Stimulated activated CD4-positive, alpha-beta T cell treated with anti-CD3 and anti-CD28 coated beads, Interleukin-2, amount 100 ng/mL, for 24 hours (primary cell): ENCODE results near the gene CSMD2.

Experiments
- DNase-seq, 2 donors: peaks; one replicate each; pipeline ENCODE4 v3.0.0-alpha.2; 2020

CSMD2 gene

DNA sequence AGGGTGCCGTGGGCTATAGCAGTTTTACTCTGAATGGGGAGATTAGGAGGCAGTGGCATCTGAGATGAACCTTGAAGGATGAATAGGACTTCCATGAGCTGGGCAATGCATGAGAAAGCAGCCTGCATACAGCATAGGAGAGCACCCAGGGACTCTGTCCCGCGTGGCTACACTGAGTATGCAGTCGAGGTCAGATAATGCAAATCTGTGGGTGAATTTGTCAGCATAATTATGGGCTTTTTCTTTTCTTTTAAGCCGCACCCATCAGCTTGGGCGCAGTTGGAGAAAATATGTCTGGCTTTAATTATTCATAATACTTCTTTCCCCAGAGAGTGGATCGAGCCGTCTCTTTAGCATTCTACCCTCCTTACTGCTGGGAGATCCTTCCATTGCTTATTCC lies 504.1 kb downstream of the CSMD2 start:
- no peak for DNase-seq

- no peak for DNase-seq
These were observed 504.8 kb downstream of the CSMD2 start for GRCh38 chr1:33660244-33660643.

DNA sequence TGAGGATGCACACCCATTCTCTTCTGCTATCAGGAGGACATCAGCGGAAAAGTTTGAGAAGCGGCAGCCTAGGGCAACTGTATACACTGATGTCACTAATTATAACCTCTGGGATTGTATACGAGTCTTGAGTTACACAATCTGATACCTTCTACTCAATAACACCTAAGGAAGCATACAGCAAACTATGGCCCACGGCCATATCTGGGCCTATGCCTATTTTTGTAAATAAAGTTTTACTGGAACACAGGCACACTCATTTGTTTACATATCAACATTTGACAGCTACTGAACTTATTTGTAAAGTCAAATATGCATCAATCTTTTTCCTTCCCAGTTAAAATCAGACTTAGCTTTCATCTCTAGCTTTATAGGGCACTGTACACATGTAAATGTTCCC lies 505.4 kb downstream of the CSMD2 start:
- no peak for DNase-seq

DNA sequence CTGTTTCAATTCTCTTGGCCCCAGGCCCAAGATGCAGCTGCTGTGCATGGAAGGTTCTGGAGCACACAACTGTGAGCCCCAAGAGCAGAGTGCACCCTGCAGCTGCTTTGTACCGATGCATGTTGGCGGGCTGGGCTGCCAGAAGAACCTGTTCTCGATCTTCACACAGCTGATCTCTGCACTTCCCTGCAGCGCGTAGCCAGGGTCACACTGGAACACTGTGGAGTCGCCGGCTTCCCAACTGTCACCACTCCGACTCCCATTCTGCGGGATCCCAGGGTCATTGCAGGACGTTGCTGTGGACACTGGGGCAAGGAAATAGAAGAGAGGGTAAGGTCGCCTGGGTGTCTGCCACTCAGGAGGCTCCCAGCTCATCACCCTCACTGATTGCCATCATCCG lies 507.2 kb downstream of the CSMD2 start:
- no peak for DNase-seq

DNA sequence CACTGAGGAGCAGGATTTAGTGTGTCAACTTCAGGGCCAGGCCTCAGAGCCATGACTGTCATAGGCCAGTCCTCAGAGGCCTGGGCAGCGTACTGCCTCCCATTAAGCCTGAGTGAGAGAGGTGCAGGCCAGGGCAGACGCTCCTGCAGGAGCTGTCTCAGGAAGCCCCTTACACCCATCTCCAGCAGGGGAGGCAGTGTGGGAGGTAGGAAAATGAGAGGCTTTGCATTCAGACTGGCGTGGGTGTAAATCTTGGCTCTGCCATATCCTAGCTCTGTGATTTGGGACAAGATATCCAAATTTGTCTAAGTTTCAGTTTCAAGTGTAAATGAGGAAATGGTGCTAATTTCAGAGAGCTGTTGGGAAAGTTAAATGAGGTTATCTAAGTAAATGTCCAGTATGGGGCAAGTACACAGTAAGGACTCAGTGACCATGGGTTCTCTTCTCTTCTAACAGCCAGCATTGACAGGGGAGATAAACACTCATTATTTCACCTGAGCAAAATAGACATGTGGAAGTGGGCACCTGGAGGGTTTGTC lies 508.5 kb downstream of the CSMD2 start:
- no peak for DNase-seq

GRCh38 chr1:33655496-33655895 lies 509.5 kb downstream of the CSMD2 start:
- no peak for DNase-seq

DNA sequence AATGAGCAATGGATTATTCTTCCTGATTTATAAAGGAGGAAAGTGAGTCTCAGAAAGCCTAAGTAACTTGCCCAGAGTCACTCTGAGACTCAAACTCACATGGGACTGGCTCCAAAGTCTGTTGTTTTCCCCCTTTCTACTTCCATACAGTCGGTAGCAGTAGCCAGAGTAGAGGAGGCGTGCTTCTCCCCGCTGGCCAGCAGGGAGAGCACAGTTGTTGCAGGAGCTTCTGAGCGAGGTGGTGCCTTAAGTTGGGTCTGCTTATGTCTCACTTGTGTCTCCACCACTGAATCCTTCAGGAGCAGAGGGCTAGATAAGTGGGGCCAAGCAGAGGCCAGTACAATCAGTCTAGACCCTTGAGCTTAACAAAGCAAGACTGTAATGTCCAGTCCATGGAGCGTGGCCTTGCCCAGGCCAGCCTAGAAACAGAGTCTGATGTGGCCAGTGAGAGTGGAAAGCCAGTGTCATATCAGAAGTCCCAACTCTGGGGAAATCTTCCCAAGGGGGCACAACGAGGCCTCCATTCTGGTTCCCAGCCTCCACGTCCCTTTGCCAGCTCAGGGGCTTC lies 510.7 kb downstream of the CSMD2 start:
- DNase-seq = no peak

DNA sequence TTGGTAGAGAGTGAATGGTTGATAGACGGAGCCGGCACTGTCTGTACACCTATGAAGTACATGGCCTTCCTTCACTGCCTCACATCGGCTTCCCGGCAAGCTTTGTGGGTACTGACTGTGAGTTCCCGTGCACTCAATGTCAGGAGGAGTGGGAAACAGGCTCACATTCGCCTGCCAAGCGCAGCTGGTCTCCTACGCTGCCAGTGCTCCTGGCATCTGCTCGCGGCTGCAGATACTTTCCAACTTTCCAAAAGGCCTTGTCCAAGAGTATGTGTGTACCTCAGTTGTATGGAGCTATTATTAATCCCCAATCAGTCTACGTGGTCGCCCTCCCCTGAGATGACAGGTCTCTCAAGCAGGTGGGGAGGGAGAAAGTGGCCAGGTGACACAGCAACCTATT lies 511.8 kb downstream of the CSMD2 start:
- DNase-seq = no peak

GRCh38 chr1:33650708-33651107 lies 514.3 kb downstream of the CSMD2 start:
- DNase-seq = no peak

DNA sequence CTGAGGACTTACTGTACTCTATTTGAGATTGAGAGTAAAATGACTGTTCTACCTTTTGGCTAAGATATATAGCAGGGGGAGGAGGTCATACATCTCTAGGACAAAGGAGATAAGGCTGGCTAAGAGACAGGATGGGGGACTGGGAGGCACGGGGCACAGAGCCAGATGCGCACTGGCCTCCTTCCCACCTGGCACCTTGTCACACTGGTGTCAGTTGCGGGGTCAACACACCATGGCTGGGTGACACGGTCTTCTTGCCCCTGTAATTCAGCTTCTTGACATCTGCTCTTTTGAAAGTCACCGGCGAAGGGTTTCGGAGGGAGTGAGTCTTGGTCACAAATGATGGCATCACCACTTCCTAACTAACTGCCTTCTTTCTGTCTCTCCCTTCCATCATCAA lies 515.3 kb downstream of the CSMD2 start:
- DNase-seq = no peak

- no peak for DNase-seq
These were observed 521.8 kb downstream of the CSMD2 start for GRCh38 chr1:33643216-33643615.

- DNase-seq = no peak
These were observed 523.8 kb downstream of the CSMD2 start for GRCh38 chr1:33641104-33641830.

DNA sequence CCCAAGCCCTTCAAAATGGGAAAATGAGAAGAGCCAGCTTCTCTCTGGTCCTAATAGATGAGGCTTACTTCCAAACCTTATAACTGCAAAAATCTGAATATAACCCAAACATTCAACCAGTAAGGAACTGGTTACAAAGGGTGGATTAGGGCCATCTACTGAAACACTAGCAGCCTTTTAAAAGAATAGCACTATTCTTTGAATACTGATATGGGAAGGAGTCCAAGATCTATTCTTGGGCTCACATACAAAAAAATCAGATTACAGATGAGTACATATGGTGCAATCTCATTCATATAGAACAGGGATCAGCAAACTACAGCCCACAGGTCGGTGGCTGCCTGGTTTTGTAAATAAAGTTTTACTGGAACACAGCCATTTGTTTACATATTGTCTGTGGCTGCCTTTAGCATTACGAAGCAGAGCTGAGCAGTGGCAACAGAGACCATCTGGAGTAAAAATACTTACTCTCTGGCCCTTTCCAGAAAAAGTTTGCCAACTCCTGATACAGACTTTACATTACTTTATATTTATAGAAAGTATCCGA lies 524.8 kb downstream of the CSMD2 start:
- no peak for DNase-seq

DNA sequence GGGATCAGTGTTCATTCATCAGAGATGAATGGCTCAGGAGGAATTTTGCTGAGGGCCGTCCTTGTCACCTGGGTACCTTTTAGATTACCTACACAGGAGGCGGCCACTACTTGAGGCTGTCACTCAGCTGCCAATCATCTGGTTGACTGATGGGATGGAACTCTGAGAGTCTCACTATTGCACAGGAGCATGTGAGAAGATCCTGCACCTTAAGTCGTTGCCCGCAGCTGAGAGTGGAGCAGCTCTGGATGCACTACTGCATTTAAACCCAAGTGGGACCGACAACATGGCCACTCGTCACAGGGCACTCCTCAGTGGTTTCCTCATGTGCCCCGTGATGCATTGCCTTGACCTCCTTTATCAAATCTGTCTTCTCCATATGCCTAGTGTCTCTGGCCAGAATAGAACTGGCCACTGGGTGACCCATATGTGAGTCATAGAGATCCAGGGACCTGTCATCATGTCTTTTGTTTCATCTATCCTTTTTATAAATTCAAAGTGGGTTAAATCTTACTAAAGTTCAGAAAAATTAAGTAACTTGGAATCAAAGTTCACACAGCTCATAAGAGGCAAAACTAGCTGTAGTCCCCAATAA lies 527.1 kb downstream of the CSMD2 start:
- DNase-seq = no peak

DNA sequence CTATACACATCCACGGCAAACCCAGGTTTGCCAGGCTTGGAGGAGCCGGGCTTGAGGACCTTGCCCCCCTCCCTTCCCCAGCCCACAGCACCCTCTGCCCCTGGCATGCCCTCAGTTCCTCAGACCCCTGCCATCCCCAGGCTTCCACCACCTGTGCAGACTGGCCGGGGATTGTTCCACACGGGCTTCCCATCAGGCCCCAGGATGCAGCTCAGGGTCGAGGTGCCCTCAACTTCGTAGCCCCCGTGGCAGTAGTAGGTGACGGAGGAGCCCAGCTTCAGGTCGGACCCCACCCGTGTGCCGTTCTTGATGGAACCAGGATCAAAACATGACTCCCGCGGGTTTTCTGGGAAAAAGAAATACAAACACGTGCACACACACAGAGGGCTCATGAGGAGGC lies 528.8 kb downstream of the CSMD2 start:
- no peak for DNase-seq

DNA sequence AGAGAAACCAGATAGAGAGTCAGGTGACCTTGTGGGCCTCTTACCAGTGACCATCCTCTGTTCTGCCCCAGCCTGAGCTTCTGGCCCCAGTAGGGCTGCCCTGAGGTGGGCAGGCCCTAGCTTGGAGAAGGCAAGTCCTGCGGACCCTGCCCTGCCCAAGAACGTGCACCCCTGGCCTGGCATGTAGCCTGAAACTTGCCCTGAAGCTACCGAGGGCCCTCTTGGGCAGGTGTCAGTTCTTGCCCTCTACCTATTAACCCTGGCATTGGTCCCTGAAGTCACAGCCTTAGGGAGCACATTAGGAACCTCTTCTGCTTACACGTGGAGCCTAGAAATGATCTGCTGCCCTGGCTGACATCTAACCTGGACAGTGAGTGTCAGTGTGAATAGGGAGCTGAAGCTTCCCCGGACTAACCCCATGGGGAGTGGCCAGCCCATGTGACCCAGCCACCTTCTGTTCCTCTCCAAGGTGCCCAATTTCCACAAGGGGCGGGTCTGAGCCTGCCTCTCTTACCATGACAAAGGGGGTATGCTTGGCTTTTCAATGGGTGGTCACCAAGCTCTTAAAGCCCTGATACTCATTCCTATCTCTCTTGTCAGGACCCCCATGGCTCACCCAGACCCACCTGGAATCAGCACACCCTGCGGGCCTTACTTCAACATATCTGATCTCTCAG lies 529.6 kb downstream of the CSMD2 start:
- no peak for DNase-seq

GRCh38 chr1:33634806-33635205 lies 530.2 kb downstream of the CSMD2 start:
- DNase-seq = peak in 1 of 2 donors; percentile 41

DNA sequence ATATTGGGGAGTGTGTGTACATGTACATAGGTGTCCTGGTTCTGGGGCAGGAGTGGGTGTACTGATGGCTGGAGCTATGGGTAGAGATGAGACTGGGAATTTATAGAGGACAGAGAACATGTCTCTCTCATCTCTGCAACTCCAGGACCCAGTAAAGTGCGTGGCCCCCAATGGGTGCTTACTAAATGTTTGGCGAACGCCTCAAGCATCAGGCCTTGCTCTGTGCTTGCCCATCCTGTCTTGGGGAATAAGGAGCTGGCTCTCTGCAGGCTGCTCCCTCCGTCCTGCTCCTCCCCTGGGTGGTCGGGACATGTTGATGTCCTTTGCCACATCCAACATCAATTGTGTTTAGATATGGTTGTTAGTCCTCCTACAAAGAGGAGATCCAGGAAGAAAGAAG lies 530.9 kb downstream of the CSMD2 start:
- DNase-seq = no peak

DNA sequence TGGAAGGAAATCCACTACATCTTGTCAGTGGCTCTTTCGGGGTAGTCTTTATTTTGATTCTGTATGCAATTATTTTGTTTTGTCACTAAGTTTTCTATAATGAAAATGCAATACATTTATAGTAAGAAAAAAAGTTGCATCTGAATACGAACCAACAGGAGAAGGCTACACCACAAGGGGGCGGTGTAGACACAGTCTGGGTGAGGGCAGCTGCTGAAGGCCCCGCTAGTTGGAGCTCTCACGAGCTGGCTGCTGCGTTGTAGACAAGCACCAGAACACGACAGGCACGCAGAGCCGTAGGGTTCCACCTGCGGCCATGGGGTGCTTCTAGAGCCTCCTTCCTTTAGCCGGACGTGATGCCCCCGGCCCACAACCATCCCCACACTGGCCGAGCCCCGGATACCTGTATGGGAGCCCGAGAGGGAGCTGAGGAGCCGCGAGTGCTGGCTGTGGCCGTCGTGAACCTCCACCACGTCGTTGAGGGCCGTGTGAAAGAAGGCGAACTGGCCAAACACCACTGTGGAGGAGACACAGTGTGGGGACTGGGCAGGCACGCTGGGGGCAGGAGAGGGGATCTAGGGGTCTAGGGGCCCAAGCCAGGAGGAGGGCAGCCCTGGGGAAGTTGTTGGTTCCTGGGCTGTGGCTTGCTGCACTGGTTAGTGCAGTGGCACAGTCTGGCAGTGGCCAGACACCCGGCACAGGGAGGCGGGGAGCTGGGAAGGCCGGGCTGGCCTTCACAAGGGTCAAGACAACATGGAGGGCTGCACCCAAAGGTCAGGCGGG lies 531.8 kb downstream of the CSMD2 start:
- peak; percentile 93 for DNase-seq

DNA sequence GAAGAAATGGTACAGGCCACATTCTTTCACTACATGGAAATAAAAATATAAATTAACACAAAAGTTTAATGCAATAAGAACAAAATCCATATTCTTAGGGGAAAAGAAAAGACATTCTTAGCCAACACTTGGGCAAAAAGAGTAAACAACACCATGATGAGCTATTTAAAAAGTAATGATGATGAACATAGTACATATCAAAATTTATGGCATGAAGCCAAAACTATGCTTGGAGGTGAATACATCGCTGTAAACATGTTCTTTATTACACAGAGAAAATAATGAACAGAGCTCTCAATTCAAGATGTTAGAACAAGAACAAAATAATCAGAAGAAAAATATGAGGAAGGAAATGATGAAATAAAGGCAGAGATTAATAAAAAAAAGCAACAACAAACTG lies 534.3 kb downstream of the CSMD2 start:
- DNase-seq = no peak

- DNase-seq = no peak
These were observed 538.2 kb downstream of the CSMD2 start for GRCh38 chr1:33626801-33627200.
